HL-60/S4 treated with retinoic acid at 250 ng/mL for 4 days and 3 days (cell line): ENCODE data around the gene IFT80.
"Not testable (repeated sequence)": the region's sequence is repeated elsewhere in the genome, so short reads cannot be mapped to it uniquely, and the experiment has no call there.

ENCODE experiments used
- in situ Hi-C: fragments of 300-500 bp; cut with MboI; formaldehyde crosslinking; loops from 2 replicates; pipeline ENCODE4 v1.7.0; 2022; ENCODE audit warnings: low sequenced_read_pairs

The IFT80 gene

GRCh38 chr3:160369784-160370183 is 29.2 kb downstream of the IFT80 start:
- in situ Hi-C loops: no loop called here

GRCh38 chr3:160368804-160369203 is 30.2 kb downstream of the IFT80 start:
- in situ Hi-C loops: no loop called here

GRCh38 chr3:160365869-160366522 is 33.0 kb downstream of the IFT80 start:
- in situ Hi-C loops: no loop called here

GRCh38 chr3:160362896-160363295 is 36.1 kb downstream of the IFT80 start:
- in situ Hi-C loops: not testable (repeated sequence)

GRCh38 chr3:160355826-160356225 is 43.2 kb downstream of the IFT80 start:
- in situ Hi-C loops: no loop called here

GRCh38 chr3:160346511-160346910 is 52.5 kb downstream of the IFT80 start:
- in situ Hi-C loops: no loop called here

GRCh38 chr3:160343132-160343531 is 55.9 kb downstream of the IFT80 start:
- in situ Hi-C loops: no loop called here

GRCh38 chr3:160340351-160340750 is 58.7 kb downstream of the IFT80 start:
- in situ Hi-C loops: no loop called here

GRCh38 chr3:160331127-160331937 is 67.7 kb downstream of the IFT80 start:
- in situ Hi-C loops: no loop called here

- in situ Hi-C loops: no loop called here
Measured at GRCh38 chr3:160330690-160331089, 68.3 kb downstream of the IFT80 start.

- in situ Hi-C loops: no loop called here
Measured at GRCh38 chr3:160330109-160330508, 68.9 kb downstream of the IFT80 start.

GRCh38 chr3:160326286-160326685 is 72.7 kb downstream of the IFT80 start:
- in situ Hi-C loops: not testable (repeated sequence)

GRCh38 chr3:160321821-160322220 is 77.2 kb downstream of the IFT80 start:
- in situ Hi-C loops: not testable (repeated sequence)

GRCh38 chr3:160319322-160319721 is 79.7 kb downstream of the IFT80 start:
- in situ Hi-C loops: no loop called here

GRCh38 chr3:160314995-160315394 is 84.0 kb downstream of the IFT80 start:
- in situ Hi-C loops: no loop called here

- in situ Hi-C loops: no loop called here
Measured at GRCh38 chr3:160312014-160312624, 86.9 kb downstream of the IFT80 start.

- in situ Hi-C loops: no loop called here
Measured at GRCh38 chr3:160302806-160303205, 96.2 kb downstream of the IFT80 start.

GRCh38 chr3:160296591-160296990 is 102.4 kb downstream of the IFT80 start:
- in situ Hi-C loops: no loop called here

- in situ Hi-C loops: no loop called here
Measured at GRCh38 chr3:160291909-160292299, 107.1 kb downstream of the IFT80 start.

GRCh38 chr3:160291290-160291908 is 107.6 kb downstream of the IFT80 start:
- in situ Hi-C loops: no loop called here

GRCh38 chr3:160287666-160288065 is 111.4 kb downstream of the IFT80 start:
- in situ Hi-C loops: no loop called here

- in situ Hi-C loops: no loop called here
Measured at GRCh38 chr3:160286231-160286630, 112.8 kb downstream of the IFT80 start.
